ENCODE results near the gene RNASE4. TPM values are rescaled to one million over a fixed set of nuclear protein-coding genes. Genes with fewer than 3 reads are reported as not detected.
A peak's percentile ranks its signal among the peaks of the same experiment; 100 is the strongest.
"Not testable (repeated sequence)": the region's sequence is repeated elsewhere in the genome, so short reads cannot be mapped to it uniquely, and the experiment has no call there.

The RNASE4 gene
- 100 to 1,000 TPM in 2 of 4 donors, 10 to 100 TPM in 2; 90.9 to 193 (median 118) TPM for total RNA-seq

- no peaks in the 10 kb centered on the region for H3K36me3 ChIP-seq
- TF ChIP-seq POLR2A (IDR thresholded peaks at IDR 0.05) (peak; percentile 55 to 64), EP300 (IDR thresholded peaks at IDR 0.05) (peak; percentile 34 to 81), CTCF (IDR thresholded peaks at IDR 0.05) (no peak)
- DNase-seq (ENCODE audit: low spot score in 2 of 2) = peak; percentile 82 to 93
- no peaks in the 10 kb centered on the region for H3K27me3 ChIP-seq
- no peaks in the 10 kb centered on the region for H3K9me3 ChIP-seq
- H3K4me3 ChIP-seq = peak within 1 kb of the TSS; percentile 65 to 94 (median 84)
- WGBS, 2 donors = 0 to 1% methylated on average over 28 to 42 of the region's 42 CpGs
- H3K27ac ChIP-seq = peak within 1 kb of the TSS; percentile 98 to 100 (median 100)
- H3K4me1 ChIP-seq = peaks cover 0 to 48% (median 29%) of the 10 kb centered on the region in 4 donors
Measured at GRCh38 chr14:20683891-20684661, at the start of gene RNASE4. TSS of gene RNASE4 (plus strand) at chr14:20684560. CDS start at chr14:20699372, 14,812 bp downstream.

DNA sequence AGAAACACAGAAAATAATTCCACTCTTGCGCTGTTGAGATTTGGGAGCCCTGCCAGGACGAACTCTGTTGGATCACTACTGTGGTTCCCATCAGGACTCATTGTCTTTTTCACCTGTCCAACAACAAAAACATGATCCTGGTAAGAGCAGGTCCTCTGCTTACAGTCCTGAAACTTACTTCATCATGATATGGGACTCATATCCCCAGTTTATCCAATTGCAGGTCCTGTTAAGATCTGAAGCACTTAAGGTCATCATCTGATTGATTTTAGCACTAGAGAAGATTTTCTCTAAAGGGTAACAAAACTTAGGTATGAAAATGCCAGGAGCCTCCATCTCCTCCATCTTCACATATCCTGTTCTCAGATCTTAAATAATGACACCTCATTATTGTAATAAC, 42.8 kb upstream of the RNASE4 start, which contains the start of gene OR6S1:
Gene OR6S1 (minus strand): TSS at position 101 of the 400 bp plus-strand sequence. CDS start 0 bp downstream, at position 101.
- no peak within 1 kb of the TSS for H3K4me3 ChIP-seq
- peaks cover 0 to 31% of the 10 kb centered on the region in 2 donors for H3K27me3 ChIP-seq
- no peak within 1 kb of the TSS for H3K27ac ChIP-seq
- 74 to 92% methylated on average over 2 of the region's 2 CpGs for WGBS, 2 donors
- no peaks in the 10 kb centered on the region for H3K4me1 ChIP-seq
- no peaks in the 10 kb centered on the region for H3K9me3 ChIP-seq
- no peak for TF ChIP-seq POLR2A (IDR thresholded peaks at IDR 0.05)
- no peak for TF ChIP-seq EP300 (IDR thresholded peaks at IDR 0.05)
- TF ChIP-seq CTCF (IDR thresholded peaks at IDR 0.05) = no peak
- no peak for DNase-seq (ENCODE audit: low spot score in 2 of 2)
- no peaks in the 10 kb centered on the region for H3K36me3 ChIP-seq

- Histone ChIP-seq H3K9me3 (no peaks in the 10 kb centered on the region), H3K36me3 (no peaks in the 10 kb centered on the region), H3K27me3 (peaks cover 0 to 31% of the 10 kb centered on the region in 2 donors), H3K4me3 (no peak overlapping the region), H3K27ac (no peak overlapping the region), H3K4me1 (no peaks in the 10 kb centered on the region)
- no peak for DNase-seq (ENCODE audit: low spot score in 2 of 2)
- 91 to 92% methylated on average over 7 of the region's 7 CpGs for WGBS, 2 donors
- TF ChIP-seq CTCF (IDR thresholded peaks at IDR 0.05) (no peak), POLR2A (IDR thresholded peaks at IDR 0.05) (no peak), EP300 (IDR thresholded peaks at IDR 0.05) (no peak)
Measured at GRCh38 chr14:20642182-20642581, 42.2 kb upstream of the RNASE4 start.

GRCh38 chr14:20642755-20643154, 41.6 kb upstream of the RNASE4 start:
- H3K27ac ChIP-seq; H3K9me3 ChIP-seq; DNase-seq (ENCODE audit: low spot score in 2 of 2); H3K4me3 ChIP-seq; H3K36me3 ChIP-seq; H3K4me1 ChIP-seq: not testable (repeated sequence)
- peaks cover 0 to 31% of the 10 kb centered on the region in 2 donors for H3K27me3 ChIP-seq
- 13 to 26% methylated on average over 3 of the region's 3 CpGs for WGBS, 2 donors

GRCh38 chr14:20644520-20644919, 39.8 kb upstream of the RNASE4 start:
- TF ChIP-seq EP300 (IDR thresholded peaks at IDR 0.05) (no peak), POLR2A (IDR thresholded peaks at IDR 0.05) (no peak), CTCF (IDR thresholded peaks at IDR 0.05) (no peak)
- 75 to 85% methylated on average over 2 of the region's 2 CpGs for WGBS, 2 donors
- Histone ChIP-seq H3K4me1 (no peaks in the 10 kb centered on the region), H3K27me3 (peaks cover 0 to 31% of the 10 kb centered on the region in 2 donors), H3K9me3 (no peaks in the 10 kb centered on the region), H3K27ac (no peak overlapping the region), H3K36me3 (no peaks in the 10 kb centered on the region), H3K4me3 (no peak overlapping the region)
- no peak for DNase-seq (ENCODE audit: low spot score in 2 of 2)
